H9 (cell line): ENCODE results near the gene F12. TPM values are rescaled to one million over a fixed set of nuclear protein-coding genes. Genes with fewer than 3 reads are reported as not detected.

Source experiments
- DNase-seq: peaks from one replicate; pipeline ENCODE4 v3.0.0-alpha.2; 2017
- H2AFZ ChIP-seq: one replicate; pipeline ENCODE4 v1.6.1; 2013; ENCODE audit warnings: mild to moderate bottlenecking, low read length, control low read depth, moderate library complexity
- H2AK5ac ChIP-seq: 2 replicates; pipeline ENCODE4 v1.6.1; 2013; ENCODE audit warnings: low read length, control low read depth, mixed read lengths; ENCODE audit not compliant: insufficient read length
- H2BK120ac ChIP-seq: one replicate; pipeline ENCODE4 v1.6.1; 2013; ENCODE audit warnings: low read depth, mild to moderate bottlenecking, low read length, control low read depth, inconsistent platforms; ENCODE audit not compliant: poor library complexity, severe bottlenecking
- H2BK12ac ChIP-seq: 2 replicates; pipeline ENCODE4 v1.6.1; 2013; ENCODE audit warnings: low read length, control low read depth, mixed read lengths, low read depth; ENCODE audit not compliant: insufficient read length
- H2BK15ac ChIP-seq: 2 replicates; pipeline ENCODE4 v1.6.1; 2013; ENCODE audit warnings: low read depth, low read length, control low read depth
- H2BK20ac ChIP-seq: one replicate; pipeline ENCODE4 v1.6.1; 2013; ENCODE audit warnings: low read depth, mild to moderate bottlenecking, low read length, control low read depth, inconsistent platforms; ENCODE audit not compliant: poor library complexity, severe bottlenecking
- H2BK5ac ChIP-seq: 2 replicates; pipeline ENCODE4 v1.6.1; 2013; ENCODE audit warnings: low read length, control low read depth, mixed read lengths; ENCODE audit not compliant: insufficient read length
- H3K14ac ChIP-seq: 2 replicates; pipeline ENCODE4 v1.6.1; 2013; ENCODE audit warnings: low read length, control low read depth; ENCODE audit not compliant: insufficient read depth
- H3K18ac ChIP-seq: 2 replicates; pipeline ENCODE4 v1.6.1; 2013; ENCODE audit warnings: low read depth, mild to moderate bottlenecking, mixed read lengths, low read length, control low read depth; ENCODE audit not compliant: insufficient read length
- H3K23ac ChIP-seq: 2 replicates; pipeline ENCODE4 v1.6.1; 2013; ENCODE audit warnings: low read length, control low read depth, mixed read lengths, low read depth; ENCODE audit not compliant: insufficient read length
- H3K23me2 ChIP-seq: 2 replicates; pipeline ENCODE4 v1.6.1; 2013; ENCODE audit warnings: low read depth, mild to moderate bottlenecking, mixed read lengths, low read length, control low read depth; ENCODE audit not compliant: insufficient read length, poor library complexity, severe bottlenecking
- H3K27ac ChIP-seq: 2 replicates; pipeline ENCODE4 v1.5.1; 2013; ENCODE audit warnings: low read length, control low read depth, mixed read lengths, low read depth; ENCODE audit not compliant: insufficient read length
- H3K27me3 ChIP-seq: 2 replicates; pipeline ENCODE4 v1.6.1; 2013; ENCODE audit warnings: low read length, control low read depth, inconsistent platforms; ENCODE audit not compliant: insufficient read depth
- H3K4ac ChIP-seq: 2 replicates; pipeline ENCODE4 v1.6.1; 2013; ENCODE audit warnings: low read depth, mild to moderate bottlenecking, control low read depth, inconsistent platforms, low read length, moderate library complexity
- H3K4me1 ChIP-seq: 2 replicates; pipeline ENCODE4 v1.6.1; 2013; ENCODE audit warnings: low read length, control low read depth, inconsistent platforms; ENCODE audit not compliant: insufficient read depth
- H3K4me2 ChIP-seq: 2 replicates; pipeline ENCODE4 v1.6.1; 2013; ENCODE audit warnings: low read length, control low read depth, mixed read lengths; ENCODE audit not compliant: insufficient read length, insufficient read depth
- H3K56ac ChIP-seq: 2 replicates; pipeline ENCODE4 v1.6.1; 2013; ENCODE audit warnings: low read depth, mild to moderate bottlenecking, mixed read lengths, low read length, control low read depth; ENCODE audit not compliant: insufficient read length
- H3K79me1 ChIP-seq: 2 replicates; pipeline ENCODE4 v1.6.1; 2013; ENCODE audit warnings: low read depth, mild to moderate bottlenecking, moderate library complexity, low read length, control low read depth, inconsistent platforms; ENCODE audit not compliant: insufficient read depth, poor library complexity, severe bottlenecking
- H3K79me2 ChIP-seq: 2 replicates; pipeline ENCODE4 v1.6.1; 2013; ENCODE audit warnings: low read length, control low read depth, inconsistent platforms; ENCODE audit not compliant: insufficient read depth
- H3K9ac ChIP-seq: 2 replicates; pipeline ENCODE4 v1.6.1; 2013; ENCODE audit warnings: low read length, control low read depth, mixed read lengths; ENCODE audit not compliant: insufficient read length; ENCODE audit errors: extremely low read depth
- H3K9me3 ChIP-seq: one replicate; pipeline ENCODE4 v1.6.1; 2013; ENCODE audit warnings: low read depth, low read length, inconsistent platforms; ENCODE audit not compliant: control insufficient read depth
- H3T11ph ChIP-seq: one replicate; pipeline ENCODE4 v1.6.1; 2013; ENCODE audit warnings: mild to moderate bottlenecking, low read length, control low read depth, inconsistent platforms
- H4K20me1 ChIP-seq: one replicate; pipeline ENCODE4 v1.6.1; 2013; ENCODE audit not compliant: control insufficient read depth, insufficient read length, insufficient read depth
- H4K5ac ChIP-seq: 2 replicates; pipeline ENCODE4 v1.6.1; 2013; ENCODE audit warnings: low read depth, mild to moderate bottlenecking, mixed read lengths, low read length, control low read depth; ENCODE audit not compliant: insufficient read length
- H4K8ac ChIP-seq: replicated peaks from 2 replicates; pipeline ENCODE4 v1.6.1; 2013; ENCODE audit warnings: low read length, control low read depth, mixed read lengths, low read depth; ENCODE audit not compliant: insufficient read length
- H4K91ac ChIP-seq: 2 replicates; pipeline ENCODE4 v1.6.1; 2013; ENCODE audit warnings: low read depth, mild to moderate bottlenecking, moderate library complexity, mixed read lengths, low read length, control low read depth; ENCODE audit not compliant: insufficient read length
- H3K27ac Mint-ChIP-seq, 3 experiments: 2 replicates in 2 of 3; 3 replicates in 1 of 3; pipeline ENCODE4 v1.8.0; 2020 to 2021; ENCODE audit warnings: mixed read lengths in 3 of 3, mild to moderate bottlenecking in 1 of 3, moderate library complexity in 1 of 3
- H3K27me3 Mint-ChIP-seq: 2 replicates; pipeline ENCODE4 v1.8.0; 2021; ENCODE audit warnings: low read depth, mild to moderate bottlenecking, moderate library complexity, mixed read lengths
- H3K36me3 Mint-ChIP-seq, 3 experiments: 2 replicates in 2 of 3; 3 replicates in 1 of 3; pipeline ENCODE4 v1.8.0; 2020 to 2021; ENCODE audit warnings: low read depth in 3 of 3, mixed read lengths in 3 of 3; ENCODE audit not compliant: insufficient read depth in 1 of 3
- H3K4me1 Mint-ChIP-seq, 2 experiments: 2 replicates each; pipeline ENCODE4 v1.8.0; 2020; ENCODE audit warnings: mixed read lengths in 2 of 2
- H3K4me3 Mint-ChIP-seq, 2 experiments: 2 replicates in 1 of 2; 3 replicates in 1 of 2; pipeline ENCODE4 v1.8.0; 2020 to 2021; ENCODE audit warnings: mild to moderate bottlenecking in 2 of 2, mixed read lengths in 2 of 2, moderate library complexity in 1 of 2
- H3K9me3 Mint-ChIP-seq, 2 experiments: 2 replicates in 1 of 2; 3 replicates in 1 of 2; pipeline ENCODE4 v1.8.0; 2020; ENCODE audit warnings: mild to moderate bottlenecking in 2 of 2, mixed read lengths in 2 of 2, moderate library complexity in 1 of 2
- WGBS: extraction: QIAGEN DNeasy Blood & Tissue Kit; methylation state at CpG from one replicate; pipeline ENCODE4 v1.1.7; 2013; ENCODE audit warnings: missing lambda C conversion rate, low lambda C conversion rate, mixed read lengths; ENCODE audit not compliant: insufficient read length; ENCODE audit errors: extremely low coverage; 5-methylcytosine and 5-hydroxymethylcytosine counted together
- total RNA-seq: library from RNA; stranded (reverse); gene quantifications from 2 replicates; pipeline ENCODE4 v1.2.1, GENCODE V29; 2021
- TF ChIP-seq, protein P1 (sequence below): fragments of 200-600 bp; sonication (generic); conservative IDR thresholded peaks from 3 replicates; pipeline ENCODE4 v1.8.0; 2021; ENCODE audit warnings: antibody characterized with exemption, mild to moderate bottlenecking

The F12 gene
- total RNA-seq, 1 experiment from 2014 or later = 3.5 TPM

DNA sequence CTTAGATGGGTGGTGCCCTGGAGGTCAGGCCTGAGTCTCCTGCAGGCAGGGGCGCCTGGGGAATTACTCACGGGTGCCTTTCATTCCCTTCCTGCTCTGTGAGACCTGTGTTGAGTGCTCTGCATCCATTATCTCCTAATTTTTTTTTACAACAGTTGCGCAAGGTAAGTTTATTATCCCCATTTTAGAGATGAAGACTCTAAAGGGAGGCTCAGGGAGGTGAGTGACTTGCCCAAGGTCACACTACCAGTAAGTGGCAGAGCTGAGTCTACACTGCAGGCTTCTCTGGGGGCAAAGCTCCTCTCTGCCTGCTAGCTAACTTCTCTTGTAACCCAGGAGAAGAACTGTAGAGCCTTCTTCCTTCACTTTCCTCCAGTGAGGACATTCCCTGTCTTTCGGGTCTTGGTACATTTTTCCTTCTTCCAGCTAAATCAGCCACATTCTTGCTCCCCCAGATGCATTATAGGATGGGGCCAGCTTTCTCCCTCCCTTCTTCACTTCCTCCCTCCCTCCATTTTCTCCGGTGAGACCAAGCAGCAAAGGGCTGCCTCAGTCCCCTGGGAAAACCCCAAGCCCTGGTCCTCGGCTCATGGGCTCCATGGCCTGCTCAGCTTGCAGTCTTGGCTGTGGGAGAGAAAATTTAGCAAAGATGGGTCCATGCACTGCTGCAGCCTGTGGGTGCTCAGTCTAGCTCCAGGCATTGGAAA lies 39.0 kb upstream of the F12 start:
- DNase-seq = no peak
- Histone ChIP-seq H2BK5ac (no peak overlapping the region), H2AK5ac (no peak overlapping the region), H3K9ac (no peak overlapping the region), H3K23me2 (peaks cover 7% of the 10 kb centered on the region), H3K18ac (peak overlapping the region; percentile 18), H3K4ac (no peak overlapping the region), H3K4me2 (peak overlapping the region; percentile 66), H3K9me3 (no peaks in the 10 kb centered on the region), H4K20me1 (no peaks in the 10 kb centered on the region), H3K79me1 (no peaks in the 10 kb centered on the region), H3K27ac (no peak overlapping the region), H2BK20ac (no peak overlapping the region), H4K8ac (no peak overlapping the region), H3K79me2 (no peaks in the 10 kb centered on the region), H4K5ac (no peak overlapping the region), H3K14ac (peak overlapping the region; percentile 81; the same call in 1 of the 2 replicates), H3K4me1 (no peaks in the 10 kb centered on the region; the same call in 1 of the 2 replicates), H3K23ac (no peak overlapping the region), H2BK12ac (no peak overlapping the region), H3K56ac (no peak overlapping the region), H2AFZ (no peak overlapping the region), H3K27me3 (no peaks in the 10 kb centered on the region; the same call in 1 of the 2 replicates), H2BK120ac (no peak overlapping the region), H3T11ph (no peak overlapping the region), H2BK15ac (no peak overlapping the region), H4K91ac (no peak overlapping the region)
- H3K4me1 Mint-ChIP-seq = peaks cover 49 to 55% of the 10 kb centered on the region in 2 experiments
- H3K27me3 Mint-ChIP-seq = peaks cover 42% of the 10 kb centered on the region
- WGBS = no CpG with 5 or more reads among the region's 6 CpGs
- H3K36me3 Mint-ChIP-seq = peaks cover 0 to 18% (median 6%) of the 10 kb centered on the region in 3 experiments; a peak in 5 of 7 replicates
- H3K9me3 Mint-ChIP-seq = no peaks in the 10 kb centered on the region
- H3K27ac Mint-ChIP-seq = peak overlapping the region in 2 of 3 experiments; percentile 30 to 73; a peak in 2 of 7 replicates
- TF ChIP-seq, protein P1, sequence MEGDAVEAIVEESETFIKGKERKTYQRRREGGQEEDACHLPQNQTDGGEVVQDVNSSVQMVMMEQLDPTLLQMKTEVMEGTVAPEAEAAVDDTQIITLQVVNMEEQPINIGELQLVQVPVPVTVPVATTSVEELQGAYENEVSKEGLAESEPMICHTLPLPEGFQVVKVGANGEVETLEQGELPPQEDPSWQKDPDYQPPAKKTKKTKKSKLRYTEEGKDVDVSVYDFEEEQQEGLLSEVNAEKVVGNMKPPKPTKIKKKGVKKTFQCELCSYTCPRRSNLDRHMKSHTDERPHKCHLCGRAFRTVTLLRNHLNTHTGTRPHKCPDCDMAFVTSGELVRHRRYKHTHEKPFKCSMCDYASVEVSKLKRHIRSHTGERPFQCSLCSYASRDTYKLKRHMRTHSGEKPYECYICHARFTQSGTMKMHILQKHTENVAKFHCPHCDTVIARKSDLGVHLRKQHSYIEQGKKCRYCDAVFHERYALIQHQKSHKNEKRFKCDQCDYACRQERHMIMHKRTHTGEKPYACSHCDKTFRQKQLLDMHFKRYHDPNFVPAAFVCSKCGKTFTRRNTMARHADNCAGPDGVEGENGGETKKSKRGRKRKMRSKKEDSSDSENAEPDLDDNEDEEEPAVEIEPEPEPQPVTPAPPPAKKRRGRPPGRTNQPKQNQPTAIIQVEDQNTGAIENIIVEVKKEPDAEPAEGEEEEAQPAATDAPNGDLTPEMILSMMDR = no peak
- peak overlapping the region; percentile 65 to 70; a peak in 4 of 5 replicates for H3K4me3 Mint-ChIP-seq
